HG03460 (cell line): ENCODE data around the gene SPART.

Experiments
- ATAC-seq: cut with Tn5 transposase; IDR thresholded peaks from one replicate; pipeline ENCODE4 v1.9.1; 2021; ENCODE audit not compliant: unreplicated experiment

Gene SPART, protein sequence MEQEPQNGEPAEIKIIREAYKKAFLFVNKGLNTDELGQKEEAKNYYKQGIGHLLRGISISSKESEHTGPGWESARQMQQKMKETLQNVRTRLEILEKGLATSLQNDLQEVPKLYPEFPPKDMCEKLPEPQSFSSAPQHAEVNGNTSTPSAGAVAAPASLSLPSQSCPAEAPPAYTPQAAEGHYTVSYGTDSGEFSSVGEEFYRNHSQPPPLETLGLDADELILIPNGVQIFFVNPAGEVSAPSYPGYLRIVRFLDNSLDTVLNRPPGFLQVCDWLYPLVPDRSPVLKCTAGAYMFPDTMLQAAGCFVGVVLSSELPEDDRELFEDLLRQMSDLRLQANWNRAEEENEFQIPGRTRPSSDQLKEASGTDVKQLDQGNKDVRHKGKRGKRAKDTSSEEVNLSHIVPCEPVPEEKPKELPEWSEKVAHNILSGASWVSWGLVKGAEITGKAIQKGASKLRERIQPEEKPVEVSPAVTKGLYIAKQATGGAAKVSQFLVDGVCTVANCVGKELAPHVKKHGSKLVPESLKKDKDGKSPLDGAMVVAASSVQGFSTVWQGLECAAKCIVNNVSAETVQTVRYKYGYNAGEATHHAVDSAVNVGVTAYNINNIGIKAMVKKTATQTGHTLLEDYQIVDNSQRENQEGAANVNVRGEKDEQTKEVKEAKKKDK

DNA sequence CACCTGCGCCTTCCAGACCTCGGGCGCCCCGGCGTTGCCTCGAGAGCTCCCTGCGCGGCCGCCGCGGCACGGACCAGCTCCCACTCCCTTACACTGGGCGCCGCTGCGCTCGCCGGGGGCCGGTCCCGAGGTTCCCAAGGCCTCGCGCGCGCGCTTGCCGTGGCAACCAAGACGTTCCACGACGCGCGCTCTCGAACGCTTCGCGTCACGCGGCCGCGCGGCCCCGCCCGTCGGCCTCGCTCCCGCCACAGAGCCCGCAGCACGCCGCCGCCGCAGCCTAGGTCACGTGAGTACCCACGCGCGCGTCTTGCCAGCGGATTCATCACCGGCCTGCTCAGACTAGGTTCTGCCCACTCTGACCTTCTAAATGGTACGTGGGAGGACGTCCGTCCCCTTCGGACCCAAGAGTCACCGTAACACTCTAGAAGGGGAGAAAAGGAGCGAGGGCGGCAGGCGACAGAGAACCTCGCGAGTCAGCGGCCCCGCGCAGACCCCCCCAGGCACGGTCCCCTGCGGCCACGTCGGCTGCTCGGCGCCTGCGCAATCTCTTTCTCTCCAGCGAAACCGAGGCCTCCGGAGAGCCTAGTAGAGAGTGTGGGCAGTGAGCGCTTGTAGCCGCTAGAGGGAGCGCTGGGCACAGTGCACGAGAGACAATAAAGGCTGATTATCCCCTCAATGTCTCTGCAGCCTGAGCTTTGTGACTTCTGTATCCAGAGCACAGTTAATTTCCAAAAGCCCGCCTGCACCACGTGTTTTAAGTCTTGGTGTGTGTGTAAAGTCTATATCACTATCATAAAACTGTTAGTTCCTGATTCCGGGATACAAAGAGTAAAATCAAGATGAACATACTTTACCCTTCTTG lies at the start of gene SPART:
Gene SPART, minus strand, starts transcription at position 173 of the 862 bp plus-strand sequence. CDS start 10,564 bp downstream, outside the sequence.
- peak; percentile 97 for ATAC-seq

DNA sequence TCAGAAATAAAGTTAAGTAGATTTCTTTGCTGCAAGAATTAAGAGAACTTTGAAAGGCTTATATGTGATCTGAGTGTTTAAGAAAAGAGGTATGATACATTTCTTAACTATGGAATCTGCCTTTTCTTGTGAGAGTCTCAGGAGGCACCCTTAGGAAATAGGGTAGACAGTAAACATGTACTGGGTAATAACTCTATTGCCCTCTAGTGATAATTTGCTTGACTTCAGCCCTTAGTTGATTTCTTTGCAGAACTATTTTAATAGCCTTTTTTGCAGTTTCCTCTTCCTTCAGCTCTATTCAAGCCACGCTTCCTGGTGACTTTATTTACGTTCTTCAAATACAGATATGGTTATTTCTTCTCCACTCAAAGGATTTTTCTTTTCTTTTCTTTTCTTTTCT lies 49.1 kb upstream of the SPART start:
- ATAC-seq, result no peak

DNA sequence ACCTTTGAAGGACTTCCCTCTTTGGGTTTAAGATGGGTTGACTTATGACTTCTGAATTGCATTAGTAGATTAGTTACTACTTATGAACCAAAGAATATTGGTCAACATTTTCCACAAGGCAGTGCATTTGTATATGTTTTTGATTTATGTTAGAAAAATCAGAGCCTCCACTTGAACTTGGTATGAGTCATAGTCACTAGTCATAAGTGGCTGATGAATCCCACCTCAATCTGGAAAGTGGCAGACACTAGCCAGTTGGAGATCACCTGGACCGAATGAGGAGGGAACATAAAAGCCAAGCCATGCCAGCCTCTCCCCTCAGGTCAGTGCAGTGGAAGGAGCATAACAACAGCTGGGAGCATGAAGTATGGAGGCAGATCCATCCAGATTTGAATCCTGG lies 39.3 kb upstream of the SPART start:
- no peak for ATAC-seq

DNA sequence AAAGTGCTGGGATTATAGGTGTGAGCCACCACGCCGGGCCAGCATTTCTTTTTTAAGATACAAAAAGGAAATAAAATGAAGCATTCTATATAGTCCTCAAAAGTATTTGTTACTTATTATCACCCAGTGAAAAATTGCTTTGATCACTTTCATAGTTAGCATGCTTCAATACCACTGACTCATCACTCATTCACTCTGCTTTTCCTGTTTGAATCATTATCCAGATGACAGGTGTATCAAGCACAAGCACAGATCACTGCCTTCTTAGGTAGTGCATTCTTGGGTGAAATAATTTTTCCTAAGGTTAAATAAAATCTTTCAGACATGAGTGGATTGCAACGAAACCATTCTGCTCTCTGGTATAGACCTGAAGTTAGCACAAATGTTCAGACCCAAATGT lies 35.8 kb upstream of the SPART start:
- ATAC-seq, result no peak

DNA sequence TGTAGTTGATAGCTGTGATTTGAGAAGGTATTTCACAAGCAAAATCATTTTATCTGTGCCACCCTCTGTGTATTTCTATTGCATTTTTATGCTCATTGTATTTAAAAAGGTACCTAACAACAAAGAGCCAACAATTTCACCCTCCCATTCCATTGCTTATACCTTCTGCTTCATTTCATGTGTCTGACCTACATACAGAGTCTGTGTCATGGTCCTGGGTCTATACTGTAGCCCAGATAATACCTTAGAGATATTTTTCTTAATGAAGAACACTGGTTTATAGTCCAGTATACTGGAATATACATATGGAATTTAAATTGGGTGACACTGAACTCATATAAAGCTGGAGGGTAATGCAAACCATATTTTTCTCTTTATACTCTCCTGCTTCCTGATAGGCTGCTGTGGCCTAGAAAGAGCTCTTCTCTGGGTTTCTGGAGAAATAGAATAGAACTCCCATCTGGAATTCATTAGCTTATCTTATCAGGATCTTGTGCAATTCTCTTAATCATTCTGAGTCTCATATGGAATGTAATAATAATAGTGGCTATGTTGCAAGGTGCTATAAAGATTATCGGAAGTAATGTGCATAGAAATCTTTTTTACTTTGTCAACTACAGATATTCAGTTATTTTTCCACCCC lies 31.8 kb upstream of the SPART start:
- no peak for ATAC-seq

DNA sequence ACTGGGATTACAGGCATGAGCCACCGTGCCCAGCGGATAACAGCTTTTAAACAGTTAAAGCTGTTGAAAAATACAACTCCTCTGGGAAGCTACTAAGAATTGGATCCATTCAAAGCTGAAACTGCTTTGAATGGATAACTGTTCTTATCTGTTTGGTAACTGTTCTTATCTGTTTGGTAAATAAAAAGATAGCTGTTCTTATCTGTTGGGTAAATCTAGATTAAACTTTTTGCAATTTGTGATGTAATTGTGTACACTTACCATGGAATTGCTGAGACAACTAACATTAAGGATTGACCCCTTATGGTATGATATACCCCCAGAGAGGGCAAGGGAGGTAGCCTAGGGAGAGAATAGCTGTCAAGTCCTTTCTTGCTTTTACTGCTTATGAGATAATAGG lies 27.9 kb upstream of the SPART start:
- ATAC-seq, result no peak

DNA sequence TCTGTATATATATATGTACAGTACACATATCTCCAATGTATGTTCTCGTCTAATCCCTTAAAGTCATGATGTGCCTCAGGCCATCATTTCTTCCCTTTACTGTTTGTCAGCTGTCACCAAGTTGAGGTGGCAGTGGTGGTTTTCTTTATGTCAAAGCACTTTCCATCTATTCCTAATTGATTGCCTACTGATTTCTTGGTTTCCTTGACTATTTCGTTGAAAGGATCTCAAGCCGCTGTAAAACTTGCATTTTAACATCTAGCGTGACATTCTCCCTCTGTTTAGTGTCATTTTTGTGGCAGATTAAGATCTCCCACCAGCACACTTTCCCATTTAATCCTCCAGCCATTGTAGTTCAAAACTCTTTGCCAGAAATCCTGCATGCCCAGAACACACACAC lies 25.0 kb upstream of the SPART start:
- no peak for ATAC-seq

DNA sequence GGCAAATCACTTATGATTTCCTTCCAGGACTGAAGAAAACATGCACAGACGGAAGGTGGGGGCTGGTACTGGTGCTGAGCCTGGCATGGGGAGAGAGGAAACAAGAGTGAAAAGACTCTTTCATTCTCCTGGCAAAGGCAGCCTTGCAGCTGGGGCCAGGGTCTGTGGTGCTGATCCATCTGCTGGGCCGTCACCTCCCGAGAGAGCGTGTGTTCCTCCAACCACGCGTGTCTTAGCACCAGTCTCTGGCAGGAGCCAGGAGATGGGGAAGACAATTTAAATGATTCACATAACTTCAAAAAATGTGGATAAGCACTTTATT lies 23.9 kb upstream of the SPART start:
- ATAC-seq, result no peak

DNA sequence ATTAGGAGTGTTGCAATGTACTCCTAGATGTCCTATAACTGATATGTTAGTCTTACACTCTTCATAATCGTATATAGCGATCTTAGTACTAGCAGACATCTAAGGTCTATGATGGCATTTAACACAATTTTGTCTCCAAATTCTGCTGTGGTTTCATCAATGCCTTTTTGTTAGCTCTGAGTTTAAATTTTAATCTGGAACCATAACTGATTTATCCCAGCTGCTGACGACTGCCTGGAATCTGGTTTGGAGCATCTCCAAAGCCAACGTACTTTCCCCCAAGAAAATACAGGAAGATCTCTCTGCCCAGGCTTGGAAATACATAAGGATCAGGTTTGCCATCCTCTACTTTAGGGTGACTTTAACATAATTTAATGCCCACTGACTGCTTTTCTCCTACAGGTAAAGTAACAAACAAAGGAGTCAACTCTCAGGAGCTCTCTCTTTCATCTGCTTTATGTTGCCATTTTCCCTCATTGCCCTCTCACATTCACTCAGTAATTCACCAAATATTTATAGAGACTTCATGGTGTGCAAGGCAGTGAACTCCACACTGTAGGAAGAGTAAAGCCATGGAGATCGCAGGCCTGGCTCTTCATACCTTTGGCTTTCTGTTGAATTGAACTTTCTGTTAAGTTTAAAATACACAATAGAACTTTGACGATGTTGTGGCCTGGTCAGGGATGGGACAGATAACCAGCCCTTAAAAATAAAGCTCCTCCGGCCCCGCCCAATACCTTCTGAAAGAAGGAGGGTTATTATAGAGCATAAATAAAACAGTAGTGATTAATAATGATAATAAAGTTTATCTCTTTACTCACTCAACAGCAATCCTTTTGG lies 23.3 kb upstream of the SPART start:
- no peak for ATAC-seq

DNA sequence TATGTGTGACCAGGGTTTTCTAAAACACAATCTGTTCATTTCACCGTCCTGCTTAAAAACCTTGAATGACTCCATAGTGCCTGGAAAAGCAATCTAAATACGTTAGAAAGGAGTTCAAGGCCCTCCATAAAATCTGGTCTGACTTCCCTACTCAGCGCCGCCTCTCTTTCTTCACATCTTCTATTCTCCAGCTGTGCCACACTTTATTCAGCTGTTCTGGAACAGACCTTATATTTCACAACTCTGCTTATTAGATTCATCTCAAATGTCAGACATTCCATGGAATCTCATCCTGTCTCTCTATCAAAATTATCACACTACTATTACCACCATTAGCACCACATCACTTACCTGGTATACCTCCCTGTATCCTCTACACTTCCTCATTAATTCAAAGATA lies 19.8 kb upstream of the SPART start:
- ATAC-seq, result no peak

DNA sequence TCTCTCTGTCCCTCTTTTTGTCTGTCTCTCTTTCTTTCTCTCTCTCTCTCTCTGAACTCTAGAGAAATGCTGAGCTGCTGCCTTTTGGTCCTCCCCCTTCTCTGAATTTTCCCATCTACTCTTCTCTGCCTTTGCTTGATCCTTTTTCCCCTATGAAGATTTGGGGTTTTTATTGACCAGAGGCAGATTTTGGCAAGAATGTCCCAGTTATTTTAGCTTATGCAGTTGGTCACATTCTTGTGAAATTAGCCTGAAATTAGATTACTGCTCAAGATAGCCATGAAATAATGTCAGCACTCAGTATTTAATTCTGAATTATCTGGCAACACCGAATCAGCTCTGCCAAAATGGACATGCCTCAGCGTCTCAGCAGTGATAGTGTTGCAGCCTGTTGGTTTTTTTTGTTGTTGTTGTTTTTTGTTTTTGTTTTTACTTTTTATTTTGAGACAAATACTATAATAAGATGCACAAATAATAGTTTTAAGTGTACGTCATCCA lies 17.2 kb upstream of the SPART start:
- no peak for ATAC-seq

DNA sequence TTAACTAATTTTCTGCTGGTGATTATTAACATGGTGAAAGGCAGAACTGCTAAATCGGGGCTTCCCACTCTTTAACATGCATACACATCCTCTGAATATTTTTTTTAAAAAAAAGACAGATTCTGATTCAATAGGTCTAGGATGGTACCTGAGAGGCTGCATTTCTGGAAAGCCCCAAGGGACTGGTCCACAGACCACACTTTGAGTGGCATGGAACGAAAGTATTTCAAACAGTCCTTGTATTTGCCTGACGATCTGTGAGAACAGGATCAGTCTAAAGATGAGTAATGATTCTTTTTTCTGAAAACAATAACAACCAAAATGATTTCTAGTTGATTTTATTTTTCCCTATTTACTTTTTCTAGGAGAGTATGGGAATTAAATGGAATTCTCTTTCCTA lies 16.7 kb upstream of the SPART start:
- no peak for ATAC-seq

DNA sequence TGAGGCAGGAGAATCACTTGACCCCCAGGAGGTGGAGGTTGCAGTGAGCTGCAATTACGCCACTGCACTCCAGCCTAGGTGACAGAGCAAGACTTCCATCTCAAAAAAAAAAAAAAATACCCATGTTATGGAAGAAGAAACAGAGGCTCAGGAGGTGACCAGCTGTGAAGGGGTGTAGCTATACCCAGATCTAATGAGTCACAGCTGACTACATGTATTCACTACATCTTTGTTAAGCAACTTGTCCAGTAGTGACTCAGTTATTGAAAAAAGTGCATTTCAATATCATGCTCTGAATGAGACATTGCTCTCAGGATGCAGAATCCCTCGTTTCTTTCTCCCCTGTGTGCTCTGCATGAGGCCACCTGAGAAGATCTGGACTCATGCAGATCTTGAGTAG lies 16.1 kb upstream of the SPART start:
- ATAC-seq, result no peak

DNA sequence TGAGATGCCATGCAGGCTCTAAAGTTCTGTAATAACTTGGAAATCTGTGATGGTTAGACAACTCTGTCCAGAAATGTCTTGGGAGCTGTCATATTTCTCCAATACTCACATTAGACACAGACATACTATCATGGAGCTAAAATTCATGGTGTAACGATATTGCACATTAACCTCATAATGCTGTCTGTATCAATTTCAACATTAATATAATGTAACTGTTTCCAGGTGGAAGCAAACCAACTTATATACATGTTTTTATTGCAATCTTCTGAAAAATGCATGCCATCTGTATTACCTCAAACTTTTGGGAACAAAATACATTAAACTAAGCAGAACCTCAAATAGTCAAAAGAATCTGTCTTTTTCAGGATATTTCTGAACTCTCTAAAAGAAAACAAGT lies 14.7 kb upstream of the SPART start:
- no peak for ATAC-seq

DNA sequence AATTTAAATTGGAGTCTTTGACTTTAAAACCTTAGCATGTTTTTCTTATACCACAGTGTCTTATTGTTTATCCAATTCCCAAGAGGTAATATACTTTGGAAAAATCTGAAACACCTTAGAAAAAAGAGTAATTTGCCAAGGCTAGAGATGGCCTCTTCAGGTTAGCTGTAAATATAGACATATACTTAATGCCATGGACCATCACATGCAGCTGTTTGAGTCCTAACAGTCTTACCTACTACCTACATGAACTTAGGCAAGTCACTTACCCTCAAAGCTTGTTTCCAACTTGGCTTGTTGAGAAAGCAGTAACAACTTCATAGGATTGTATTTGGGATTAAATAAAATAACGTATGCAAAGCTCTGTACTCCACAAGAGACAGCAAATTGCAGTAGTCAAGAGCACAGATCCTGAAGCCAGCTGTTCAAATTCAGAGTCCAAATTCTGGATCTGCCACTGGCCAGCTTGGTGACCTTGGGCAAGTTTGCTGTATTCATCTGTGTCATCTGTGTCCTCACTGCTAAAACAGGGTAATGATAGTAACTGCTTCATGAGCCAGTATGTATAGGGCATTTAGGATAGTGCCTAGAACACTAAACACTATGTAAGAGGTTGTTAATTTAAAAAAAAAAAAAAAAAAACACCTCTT lies 13.2 kb upstream of the SPART start:
- no peak for ATAC-seq

DNA sequence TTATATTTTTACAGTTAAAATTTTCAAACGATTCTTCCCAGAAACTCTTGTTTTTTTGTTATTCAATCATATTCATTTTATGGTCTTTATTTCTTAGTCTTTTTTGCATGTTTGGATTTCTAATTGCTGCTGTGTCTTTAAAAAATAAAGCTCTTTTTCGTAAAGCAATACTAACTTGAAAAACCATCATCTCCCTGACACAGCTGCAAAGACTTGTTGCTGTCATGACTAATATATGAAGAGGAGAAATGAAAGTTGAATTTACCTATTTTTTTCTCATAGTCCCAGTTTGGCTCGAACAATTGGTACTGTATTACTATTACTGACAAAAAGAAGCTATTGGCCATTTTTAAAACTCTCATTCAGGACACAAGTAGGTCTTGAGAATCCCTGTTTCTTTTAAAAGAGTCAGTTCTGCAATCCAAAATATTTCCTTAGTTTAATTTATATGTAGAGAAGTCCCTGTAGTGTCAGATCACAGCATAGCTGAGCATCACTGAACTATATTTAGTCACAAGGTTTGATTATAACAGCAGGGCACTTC lies 12.1 kb upstream of the SPART start:
- no peak for ATAC-seq

DNA sequence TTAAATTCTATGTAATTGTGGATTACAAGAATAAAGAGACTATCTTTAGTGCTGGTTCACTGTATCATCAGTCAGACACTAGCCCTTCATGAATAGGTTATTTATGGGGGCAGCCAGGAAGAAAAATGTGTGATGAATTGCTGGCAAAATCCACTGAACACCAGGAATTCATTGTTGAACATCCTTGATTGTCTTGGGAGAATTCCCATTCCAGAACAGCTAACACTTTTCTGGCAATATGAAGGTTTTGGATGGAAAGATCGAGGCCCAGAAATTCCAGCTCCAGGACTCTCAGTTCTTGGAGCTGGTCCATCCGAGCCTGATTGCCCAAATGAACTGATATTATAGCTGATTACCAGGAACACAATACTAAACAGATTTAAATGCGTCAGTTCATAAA lies 11.5 kb upstream of the SPART start:
- ATAC-seq, result no peak

DNA sequence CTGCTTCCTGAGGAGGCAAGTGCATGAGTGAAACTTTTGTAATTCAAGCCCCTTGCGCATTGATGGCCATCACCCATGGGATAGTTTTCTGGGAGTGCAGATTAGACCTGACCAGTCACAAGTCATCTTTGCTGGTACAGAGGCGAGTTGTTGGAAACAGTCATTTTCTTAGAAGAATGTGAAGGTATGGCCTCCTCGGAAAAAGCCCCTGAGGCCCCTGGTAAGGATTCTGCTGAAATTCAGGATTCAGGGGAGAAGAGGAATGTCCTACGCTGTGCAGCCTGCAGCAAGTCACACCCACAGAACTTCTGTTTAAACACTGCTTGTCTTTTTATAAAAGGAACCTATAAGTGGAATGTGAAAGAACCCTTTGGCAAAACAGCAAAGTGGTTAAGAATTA lies 11.0 kb upstream of the SPART start:
- ATAC-seq, result no peak

DNA sequence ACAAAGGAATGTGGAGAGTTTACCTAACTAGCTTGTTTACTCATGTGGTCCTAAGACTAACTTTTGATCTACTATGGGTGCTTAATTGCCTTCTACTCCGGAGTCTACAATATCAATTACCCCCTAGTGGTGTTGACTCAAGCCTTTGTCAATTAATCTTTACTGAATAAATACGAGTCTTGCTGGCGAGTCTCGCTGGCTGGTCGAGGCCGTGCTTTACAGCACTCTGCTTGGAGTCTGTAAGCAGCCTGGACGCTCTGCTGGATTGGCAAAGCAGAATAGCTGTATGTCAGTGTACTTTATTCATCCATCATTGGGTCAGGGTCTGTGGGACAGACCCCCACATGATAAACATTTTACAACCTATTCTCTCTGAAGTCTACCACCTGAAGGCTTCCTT lies 9.9 kb upstream of the SPART start:
- no peak for ATAC-seq

DNA sequence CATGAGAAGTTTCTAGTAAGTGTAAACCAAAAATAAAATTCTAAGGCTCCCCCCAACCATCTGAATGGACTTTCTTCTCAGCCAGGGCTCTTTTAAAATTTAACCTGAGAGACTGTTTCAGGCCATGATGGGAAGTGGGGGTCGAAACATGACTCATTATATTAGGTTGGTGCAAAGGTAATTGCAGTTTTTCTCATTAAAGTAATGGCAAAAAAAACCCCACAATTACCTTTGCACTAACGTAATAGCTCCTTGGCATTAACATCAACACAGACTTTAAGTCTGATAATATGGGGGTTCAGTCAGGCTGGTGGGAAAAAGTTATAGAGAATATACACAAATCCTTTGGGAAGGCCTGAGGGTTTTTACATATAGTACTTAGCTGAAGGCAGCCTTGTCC lies 9.4 kb upstream of the SPART start:
- ATAC-seq, result no peak
